LNCAP (cell line): ENCODE measurements around the gene EFNA5.

Experiments used
- TF ChIP-seq, protein P1 (sequence below): fragments of 450-650 bp; IDR thresholded peaks from 2 replicates; pipeline ENCODE4 v1.5.1; 2017; ENCODE audit warnings: mild to moderate bottlenecking

Gene EFNA5

DNA sequence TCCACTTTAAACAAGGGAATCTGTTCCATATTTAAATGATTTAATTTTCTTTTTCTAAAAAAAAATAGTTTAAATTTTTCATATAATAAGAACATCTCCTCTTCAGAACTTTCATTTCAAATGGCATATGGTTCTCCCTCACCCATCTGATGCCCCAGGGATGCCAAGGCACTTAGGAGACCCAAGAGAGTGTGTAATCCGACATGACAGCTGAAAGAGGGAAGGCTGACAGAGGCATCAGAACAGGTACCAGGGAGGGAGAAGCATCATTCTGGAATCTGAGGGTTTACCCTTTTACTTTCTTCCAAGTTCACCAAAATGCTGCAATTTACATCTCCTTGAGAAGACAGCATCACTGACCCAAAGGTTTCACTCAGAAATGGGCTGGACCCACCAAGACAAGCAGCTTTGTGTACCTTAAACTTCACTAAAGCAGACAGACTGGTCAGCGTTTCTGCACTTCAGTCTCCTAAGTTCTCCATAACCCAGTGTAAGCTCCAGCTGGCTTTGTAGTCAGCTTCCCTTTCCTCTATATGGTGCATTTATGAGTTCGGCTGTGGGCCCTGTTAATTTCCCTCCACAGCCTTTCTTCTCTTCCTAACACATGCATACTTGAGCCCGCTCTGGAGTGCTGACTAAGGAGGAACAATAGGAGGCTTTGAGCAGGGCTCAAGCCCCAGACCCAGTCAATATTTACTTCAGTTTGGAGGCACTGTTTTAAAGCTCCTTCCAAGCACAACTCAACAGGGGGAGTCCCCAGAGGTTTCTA, 17.7 kb downstream of the EFNA5 start:
- TF ChIP-seq, protein P1, sequence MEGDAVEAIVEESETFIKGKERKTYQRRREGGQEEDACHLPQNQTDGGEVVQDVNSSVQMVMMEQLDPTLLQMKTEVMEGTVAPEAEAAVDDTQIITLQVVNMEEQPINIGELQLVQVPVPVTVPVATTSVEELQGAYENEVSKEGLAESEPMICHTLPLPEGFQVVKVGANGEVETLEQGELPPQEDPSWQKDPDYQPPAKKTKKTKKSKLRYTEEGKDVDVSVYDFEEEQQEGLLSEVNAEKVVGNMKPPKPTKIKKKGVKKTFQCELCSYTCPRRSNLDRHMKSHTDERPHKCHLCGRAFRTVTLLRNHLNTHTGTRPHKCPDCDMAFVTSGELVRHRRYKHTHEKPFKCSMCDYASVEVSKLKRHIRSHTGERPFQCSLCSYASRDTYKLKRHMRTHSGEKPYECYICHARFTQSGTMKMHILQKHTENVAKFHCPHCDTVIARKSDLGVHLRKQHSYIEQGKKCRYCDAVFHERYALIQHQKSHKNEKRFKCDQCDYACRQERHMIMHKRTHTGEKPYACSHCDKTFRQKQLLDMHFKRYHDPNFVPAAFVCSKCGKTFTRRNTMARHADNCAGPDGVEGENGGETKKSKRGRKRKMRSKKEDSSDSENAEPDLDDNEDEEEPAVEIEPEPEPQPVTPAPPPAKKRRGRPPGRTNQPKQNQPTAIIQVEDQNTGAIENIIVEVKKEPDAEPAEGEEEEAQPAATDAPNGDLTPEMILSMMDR, result no peak

DNA sequence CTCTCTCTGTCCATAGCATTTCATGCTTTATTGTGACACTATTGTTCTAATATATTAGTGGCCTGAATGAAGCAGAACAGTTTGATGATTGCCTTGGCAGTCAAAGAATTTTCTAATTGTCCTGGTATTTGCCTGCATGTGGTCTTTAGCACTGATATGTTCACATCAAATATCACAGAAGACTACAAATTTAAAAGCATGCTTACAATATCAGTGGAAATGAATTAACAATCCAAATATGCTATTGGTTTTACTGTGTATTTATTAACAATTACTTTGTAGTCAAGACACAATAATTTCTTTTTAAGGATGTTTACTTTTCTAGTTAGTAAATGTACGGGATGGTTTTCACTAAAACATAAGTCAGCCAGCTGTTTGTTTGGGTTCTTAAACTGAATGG, 18.3 kb downstream of the EFNA5 start:
- TF ChIP-seq, protein P1, result no peak

DNA sequence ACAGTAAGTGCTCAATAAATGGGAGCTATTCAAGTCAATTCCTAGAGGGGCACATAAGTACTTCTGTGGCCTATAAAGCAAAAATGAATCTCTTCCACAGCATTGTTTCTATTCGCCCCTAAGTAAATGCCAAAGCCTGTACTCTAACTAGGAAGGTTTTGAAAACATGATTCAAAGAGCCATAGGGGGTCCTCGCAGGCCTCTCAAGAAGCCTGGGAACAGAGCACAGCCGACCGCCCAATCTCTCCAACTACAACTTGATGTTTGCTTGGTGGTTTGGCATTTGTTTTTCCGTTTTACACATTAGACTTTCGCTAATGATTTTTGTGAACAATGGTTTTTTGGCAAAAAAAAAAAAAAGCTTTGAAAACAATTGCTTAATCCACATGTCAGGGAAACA, 19.4 kb downstream of the EFNA5 start:
- TF ChIP-seq, protein P1, result no peak

DNA sequence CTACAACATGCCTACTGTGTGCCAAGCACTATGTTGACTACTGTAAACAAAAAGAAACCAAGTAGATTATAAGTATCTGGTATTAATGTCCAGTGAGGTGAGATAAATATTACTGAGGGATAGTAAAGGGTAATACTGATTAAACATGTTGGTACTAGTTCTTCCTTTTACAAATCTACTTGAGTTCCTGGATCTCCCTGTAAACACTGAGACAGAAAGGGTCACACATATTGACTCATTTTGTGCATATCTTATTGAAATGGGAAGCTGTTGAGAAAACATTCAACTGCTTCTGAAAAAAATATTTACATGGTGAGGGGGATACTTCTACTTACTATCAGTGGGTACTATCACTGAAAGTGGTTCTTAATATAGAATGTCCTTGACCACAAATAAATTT, 24.3 kb downstream of the EFNA5 start:
- TF ChIP-seq, protein P1, result no peak

DNA sequence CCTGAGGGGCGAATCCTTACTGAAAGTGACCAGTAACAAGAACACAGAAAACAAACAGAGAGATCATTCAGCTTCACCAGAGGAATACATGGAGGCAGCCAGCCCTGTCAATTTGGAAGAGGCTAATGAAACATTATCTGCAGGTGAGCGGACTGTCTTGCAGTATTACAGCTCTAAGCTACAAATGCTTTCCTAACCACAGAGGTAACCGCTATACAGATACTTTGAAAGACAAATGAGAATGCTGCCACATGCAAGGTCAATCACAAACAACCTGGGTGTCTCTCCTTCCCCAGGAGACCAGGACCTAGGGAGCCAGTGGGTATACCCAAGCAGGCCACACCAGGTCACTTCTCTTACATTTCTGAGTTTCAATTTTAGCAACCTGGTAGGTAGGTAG, 30.2 kb downstream of the EFNA5 start:
- TF ChIP-seq, protein P1, result no peak

DNA sequence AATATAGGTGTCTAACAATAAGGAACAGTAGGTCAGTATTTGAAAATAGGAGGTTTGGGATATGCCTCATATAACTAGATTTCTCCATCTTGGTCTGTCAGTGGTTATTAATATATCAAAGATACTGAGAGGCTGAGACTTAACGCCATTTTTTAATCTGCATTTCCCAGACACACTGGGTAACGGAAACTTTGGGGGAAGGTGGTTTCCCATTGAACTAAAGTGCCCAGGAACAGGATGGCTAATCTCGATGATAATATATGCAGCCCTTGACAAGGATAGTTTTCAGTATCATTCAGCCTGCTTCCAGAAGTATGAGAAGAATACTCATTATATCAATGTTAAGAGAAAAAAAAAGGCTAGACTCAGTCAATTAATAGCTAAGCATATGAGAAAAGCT, 30.7 kb downstream of the EFNA5 start:
- TF ChIP-seq, protein P1, result no peak

DNA sequence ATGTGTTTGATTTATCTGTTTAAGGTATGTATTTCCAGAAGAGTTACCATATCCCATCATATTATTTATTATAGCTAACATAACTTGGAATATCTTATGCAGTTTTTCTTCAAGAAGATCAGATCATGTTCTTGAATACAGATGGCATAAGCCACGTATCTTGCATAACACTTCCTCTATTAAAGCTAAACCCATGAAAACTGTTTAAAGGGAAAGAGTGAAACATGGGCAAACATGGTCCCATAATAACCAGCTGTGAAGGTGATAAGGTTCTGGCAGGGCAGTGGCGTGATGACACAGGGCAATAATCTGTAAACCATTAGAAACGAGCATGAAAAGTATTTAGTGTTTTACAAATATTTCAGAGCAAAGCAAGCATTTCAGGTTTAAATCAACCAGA, 34.2 kb downstream of the EFNA5 start:
- TF ChIP-seq, protein P1, result no peak

DNA sequence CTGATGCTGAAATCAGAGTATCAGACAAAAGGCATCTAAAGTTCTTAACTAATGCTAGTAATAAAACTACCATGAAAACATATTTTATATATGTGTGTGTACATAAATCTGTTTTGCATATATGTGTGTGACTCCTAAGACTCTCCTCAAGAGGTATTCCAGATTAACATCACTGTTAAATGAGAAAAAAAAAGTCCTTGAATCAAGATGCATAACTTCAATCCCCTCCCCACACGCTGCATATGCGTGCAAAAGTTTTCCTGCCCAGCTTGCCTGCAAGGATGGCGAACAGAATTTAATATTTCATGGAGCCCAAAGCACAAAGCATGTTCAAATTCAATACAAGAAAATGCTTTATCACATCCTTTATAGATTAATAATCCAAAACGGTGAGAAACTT, 34.7 kb downstream of the EFNA5 start:
- TF ChIP-seq, protein P1, result no peak
